Activated gamma-delta T cell treated with Interleukin-2 at 50 U/mL for 16 hours (primary cell): Measurements from ENCODE around the gene RNASEL.

ENCODE experiments used
- DNase-seq: peaks from one replicate; pipeline ENCODE4 v3.0.0-alpha.2; 2020

RNASEL gene

DNA sequence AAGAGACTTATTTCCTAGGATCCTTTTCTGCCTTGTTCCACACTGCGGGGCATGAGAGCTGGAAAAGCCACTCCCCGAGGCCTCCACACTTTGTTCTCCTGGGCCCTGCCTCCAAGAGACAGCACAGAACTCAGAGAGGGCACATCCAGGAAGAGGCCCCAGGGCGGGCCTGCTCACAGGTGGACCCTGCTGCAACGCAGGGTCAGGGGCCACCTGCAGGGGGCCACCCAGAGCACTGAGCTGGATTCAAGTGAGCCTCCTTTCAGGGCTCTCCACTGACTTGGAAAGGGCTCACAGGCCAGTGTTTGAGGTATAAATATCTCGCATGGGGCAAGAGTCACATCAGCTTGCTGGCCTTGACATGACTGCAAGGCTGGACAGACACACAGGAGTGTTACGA is 10.3 kb upstream of the RNASEL start:
- no peak for DNase-seq

DNA sequence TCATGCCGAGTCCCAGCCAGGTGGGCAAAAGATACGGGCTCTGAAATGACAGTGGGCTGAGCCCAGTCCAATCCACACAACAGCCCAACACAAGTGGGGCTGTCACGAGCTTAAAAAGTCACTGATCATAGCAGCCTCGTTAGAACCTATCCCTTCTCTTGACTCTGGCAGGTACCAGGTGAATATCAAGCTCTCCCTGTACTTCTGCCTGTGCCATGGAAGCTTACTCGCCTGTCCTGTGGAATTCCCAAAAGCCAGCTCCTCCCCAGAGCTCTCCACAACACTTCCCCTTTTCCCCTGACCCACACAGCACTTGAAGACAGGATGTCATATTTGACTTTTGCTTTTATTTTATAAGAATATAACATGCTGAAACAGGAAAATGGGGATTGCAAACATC is 9.2 kb upstream of the RNASEL start:
- DNase-seq: no peak

DNA sequence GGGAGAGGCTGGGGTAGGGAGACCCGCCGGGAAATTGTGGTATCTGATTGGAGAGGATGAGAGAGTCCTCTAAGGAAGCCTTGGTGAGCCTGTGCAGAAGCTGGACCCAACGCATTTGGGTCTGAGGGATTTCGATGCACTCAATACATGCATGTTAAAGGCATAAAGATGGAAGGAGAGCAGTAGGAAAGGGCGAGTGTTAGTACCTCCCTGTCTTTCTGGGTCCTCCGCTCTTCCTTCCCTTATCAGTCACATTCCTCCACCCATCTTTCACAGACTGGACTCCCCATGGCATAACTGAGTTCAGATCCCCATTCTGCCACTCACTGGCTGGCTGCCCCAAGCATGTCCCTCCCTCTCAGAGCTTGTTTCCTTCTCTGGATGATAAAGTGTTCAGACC is 7.9 kb upstream of the RNASEL start:
- DNase-seq: no peak

DNA sequence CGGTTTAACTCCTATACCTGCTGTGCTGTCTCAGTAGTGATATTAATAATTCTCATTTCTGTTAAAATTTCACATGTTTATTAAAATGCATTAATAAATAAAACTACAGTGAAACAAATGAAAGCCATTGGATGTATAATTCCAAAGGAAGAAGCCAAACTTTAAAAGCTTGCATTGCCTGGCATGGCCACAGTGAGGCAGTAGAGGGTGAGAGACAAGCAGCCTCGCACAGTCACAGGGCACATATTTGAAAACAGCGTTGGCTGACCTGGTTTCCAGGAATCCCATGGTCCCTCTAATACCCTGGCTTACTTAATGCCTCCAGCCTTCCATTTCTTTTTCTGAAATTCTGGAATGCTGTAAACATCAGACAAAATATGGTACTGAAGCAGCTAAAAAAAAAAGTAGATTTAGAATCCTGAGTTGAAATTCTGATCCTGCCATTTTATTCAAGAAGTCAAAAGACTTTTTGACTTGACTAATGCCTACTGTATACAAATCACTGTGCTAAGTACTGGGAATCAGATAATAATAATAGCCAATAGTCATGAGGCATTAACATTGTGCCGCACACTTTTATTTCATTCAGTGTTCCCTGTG is 6.7 kb upstream of the RNASEL start:
- peak; percentile 51 for DNase-seq

DNA sequence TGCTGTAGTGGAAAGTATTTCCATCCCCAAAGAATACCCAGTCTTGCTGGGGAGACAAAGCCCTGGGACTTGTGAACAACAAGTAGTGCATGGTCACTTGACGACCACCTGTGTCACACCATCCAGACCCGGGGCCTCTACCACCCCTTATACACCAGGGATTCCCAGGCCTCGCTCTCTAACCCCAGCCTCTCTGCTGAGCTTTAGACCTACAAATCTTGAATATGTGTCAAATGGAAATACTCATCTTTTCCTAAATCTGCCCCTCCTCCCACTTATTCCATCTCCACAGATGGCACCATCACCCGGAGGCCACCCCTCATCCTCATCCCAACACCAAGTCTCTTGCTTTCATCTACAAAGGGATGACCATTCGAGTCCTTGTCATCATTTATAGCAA is 875 bp upstream of the RNASEL start:
- no peak for DNase-seq

DNA sequence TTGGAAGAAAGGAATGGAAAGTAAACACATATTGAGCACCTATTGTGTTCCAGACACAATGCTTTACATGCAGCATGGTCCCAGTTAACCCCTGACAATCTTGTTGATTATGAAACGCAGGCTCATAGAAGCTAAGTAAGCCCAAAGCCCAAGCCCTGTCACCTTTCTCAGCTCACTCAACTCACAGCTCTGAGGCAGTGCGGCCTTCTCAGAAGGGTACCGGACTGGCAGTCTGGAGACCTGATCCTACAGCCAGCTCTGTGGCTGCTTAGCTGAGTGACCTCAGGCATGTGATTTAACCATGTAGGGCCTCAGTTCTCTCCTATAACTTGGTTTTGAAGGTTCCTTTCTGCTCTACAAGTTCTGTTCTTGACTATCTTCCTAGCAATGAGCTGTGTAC is 464 bp upstream of the RNASEL start:
- DNase-seq: no peak

DNA sequence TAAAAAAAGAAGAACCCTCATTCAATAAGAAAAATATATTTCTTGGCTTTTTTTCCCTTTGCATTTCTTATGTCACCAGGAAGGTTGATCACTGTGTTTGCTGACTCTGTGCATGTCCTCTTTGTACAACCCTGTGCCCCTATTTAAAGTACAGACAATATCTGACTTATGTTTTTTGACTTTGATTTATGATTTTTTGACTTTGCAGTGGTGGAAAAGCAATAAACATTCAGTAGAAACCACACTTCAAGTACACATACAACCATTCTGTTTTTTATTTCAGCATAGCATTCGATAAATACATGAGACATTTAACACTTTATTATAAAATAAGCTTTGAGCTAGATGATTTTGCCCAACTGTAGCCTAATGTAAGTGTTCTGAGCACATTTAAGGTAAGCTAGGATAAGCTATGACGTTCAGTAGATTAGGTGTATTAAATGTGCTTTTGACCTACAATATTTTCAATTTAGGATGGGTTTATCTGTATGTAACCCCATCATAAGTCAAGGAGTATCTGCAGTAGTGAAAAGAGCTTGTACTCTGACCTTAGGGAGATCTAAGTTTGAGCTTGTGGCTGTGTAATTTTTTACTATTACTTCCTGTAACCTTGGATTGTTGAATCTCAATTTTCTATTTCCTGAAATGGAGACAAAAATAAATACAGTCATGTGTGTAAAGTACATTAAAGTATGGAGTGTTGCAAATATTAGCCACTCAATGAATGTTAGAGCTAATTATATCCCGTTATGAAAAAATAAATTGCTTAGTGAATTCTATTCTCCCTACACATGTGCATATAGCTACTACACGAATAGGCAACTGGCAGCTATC is 1.2 kb downstream of the RNASEL start:
- no peak for DNase-seq

DNA sequence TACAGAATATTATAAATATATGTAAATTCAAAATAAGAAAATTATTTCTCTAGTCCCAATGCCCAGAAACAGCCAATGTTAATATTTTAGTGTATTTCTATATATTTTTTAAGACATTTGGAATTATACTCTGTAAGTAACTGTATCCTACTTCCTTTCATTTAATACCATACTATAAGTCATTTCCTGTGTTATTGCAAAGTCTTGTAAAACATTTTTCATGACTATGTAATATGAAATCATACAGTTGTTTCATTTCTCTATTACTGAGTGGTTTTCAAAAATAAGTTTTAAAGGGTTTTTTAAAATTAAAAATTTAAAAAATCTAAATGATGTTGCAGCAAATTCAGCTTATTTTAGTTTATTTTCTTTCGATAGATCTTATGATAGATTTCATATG is 2.0 kb downstream of the RNASEL start:
- no peak for DNase-seq

DNA sequence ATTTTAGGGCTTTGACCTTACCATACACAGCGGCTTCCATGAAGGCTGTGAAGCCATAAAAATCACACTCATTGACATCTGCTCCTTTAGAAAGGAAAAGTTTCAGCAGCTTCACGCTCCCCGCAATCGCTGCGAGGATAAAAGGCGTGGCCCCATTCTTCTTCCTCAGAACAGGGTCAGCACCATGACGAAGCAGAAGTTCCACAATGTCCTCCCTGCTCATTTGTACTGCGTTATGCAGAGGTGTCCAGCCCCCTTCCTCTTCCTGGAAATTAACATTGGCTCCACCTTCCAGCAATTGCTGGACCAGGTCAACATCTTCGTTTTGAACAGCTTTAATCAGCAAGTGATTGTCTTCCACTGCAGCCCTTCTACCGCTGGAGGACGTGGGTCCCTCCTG is 2.7 kb downstream of the RNASEL start:
- DNase-seq: no peak

DNA sequence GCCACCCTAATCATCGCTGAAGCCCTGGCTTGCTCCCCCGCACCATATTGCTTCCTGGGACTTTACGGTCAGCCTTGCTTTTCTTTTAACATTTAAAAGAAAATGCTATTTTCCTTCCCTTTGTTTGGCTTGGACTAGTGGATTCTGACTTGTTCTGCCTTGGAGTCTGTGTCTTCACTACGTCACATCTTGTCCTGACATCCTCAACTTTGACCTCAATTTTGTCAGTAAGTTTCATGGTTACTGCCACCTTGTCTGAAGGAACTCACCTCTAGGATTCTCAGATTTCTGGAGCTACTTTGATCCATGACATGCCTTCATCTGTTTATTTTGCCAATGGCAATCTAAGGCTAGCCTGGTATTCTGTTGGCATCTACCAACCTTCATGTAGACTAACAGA is 4.3 kb downstream of the RNASEL start:
- DNase-seq: no peak

DNA sequence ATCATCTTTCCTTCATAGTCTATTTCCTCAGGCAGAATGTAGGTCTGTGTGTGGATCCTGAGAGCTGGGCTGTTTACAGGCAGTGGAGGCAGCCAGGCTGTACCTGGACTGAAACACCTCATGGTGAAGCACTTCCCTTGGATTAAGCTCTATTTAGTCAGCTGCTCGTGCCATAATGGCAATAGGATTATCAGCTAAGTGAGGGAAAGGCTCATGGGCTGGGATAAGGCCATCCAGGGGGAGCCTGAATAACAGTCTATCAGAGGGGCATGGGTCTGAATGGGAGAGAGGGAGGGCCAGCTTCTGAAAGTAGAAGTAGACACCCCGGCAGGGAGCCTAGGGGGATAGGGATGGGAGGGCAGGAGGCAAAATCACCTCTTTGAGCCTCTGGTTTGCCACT is 8.3 kb downstream of the RNASEL start:
- DNase-seq: no peak

DNA sequence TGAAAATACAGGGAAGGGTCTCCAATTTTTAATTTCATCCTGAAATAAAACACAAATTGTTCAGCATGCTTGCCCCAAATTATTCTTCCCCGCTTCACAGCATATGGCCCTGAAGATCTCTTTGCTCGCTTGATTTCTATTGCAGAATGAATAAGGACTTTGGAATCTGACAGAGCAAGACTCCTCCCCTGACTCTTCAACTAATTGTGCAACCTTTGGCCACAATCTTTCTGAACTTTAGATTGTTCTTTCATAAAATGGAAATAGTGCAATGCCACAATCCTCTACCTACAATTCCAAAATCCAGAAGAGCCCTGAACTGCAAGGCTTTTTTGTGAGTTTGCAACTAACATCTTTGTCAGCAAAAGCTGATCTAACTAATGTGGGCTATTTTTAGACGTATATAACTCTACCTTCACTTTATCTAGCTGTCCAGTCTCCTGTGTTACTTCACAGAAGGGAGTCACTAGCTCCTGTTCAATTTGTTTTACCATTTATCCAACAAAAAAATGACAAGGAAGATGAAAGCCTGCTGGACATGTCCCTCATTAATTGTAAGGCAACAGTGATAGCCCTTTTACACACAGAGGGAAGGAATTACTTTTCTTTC is 13.4 kb downstream of the RNASEL start:
- DNase-seq: no peak

DNA sequence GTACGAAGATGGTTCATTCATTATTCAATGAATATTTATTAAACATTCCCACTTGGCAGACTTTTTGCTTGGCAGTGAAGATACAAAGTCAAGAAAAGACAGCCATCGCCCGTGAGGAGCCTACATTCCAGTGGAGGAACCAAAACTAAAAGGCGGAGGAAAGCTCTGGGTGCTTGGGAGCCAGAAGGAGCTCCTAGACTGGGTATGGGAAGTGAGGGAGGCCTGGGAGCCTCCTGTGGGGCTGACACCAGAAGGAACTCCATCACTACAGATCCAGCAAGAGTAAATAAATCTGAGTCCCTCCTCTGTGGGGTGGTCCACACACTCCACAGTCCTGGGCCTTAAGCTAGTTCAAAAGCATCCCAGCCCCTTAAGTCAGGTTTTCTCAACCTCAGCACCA is 14.9 kb downstream of the RNASEL start:
- DNase-seq: no peak

DNA sequence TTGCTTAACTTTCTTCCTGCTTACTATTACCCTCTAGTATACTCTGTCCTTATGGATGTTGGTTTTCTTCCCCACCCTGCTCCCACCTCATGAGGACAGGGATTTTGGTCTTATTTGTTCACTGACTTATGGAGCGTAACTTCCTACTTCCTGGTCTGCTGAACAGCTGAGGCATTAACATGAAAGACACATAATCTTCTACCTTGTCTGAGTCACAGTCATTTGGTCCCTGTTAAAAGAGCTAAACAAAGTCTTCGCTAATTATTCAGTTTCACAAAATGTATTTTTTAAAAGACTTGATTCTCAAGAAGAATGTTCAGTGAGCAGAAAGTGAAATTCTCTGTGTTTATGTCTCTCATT is 18.5 kb downstream of the RNASEL start:
- no peak for DNase-seq

DNA sequence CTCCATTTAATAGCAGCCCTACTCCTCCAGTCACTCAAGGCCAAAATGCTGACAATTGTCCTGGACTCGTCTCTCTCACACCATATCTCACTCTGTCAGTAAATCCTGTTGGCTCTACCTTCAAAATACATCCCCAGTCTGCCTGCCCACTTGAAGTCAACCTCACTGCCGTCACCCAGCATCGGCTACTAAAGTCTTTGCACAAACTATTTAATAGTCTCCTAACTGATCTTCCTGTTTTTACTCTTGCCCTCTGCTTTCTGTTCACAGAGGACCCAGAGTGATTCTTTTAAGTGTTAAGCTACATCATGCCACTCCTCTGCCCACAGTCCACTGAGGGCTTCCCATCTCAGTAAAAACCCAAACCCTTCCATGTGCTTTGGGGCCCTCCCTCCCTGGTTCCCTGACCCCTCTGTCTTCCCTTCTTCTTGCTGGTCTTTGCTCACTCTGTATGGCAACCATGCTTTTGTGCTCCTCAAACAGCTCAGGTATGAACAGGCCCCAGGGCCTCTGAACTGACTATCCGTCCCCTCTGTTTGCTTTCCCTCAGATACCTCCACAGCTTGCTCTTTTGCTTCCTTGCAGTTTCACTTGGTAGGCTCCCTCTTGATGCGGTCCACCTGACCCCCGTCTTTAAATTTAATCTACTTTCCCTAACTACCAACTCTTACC is 19.0 kb downstream of the RNASEL start:
- no peak for DNase-seq

DNA sequence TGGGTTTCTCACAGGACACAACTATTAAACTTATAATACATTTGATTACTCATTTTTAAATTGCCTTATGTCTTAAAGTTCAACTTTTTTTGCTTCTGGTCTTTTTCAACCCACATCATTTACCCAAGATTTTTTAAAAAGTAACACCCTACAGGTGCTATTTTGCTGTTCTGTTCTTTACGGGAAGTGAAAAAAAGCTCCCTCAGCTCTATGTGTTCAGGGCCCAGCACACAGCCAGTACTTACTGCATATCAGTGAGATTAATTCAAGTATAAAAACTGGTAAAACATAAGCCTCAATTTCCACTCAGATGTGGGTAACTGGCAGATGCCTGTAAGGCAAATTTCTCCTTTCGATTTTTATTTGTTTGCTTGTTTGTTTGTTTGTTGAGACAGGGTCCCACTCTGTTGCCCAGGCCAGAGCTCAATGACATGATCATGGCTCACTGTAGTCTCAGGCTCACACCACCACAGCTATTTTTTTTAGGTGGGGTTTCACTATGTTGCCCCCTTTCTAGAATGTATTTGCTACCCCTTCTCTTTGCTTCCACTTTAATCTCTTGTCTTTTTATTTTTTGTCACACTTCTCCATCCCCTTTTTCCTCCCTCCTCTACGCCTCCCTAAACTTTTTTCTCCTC is 20.3 kb downstream of the RNASEL start:
- no peak for DNase-seq

DNA sequence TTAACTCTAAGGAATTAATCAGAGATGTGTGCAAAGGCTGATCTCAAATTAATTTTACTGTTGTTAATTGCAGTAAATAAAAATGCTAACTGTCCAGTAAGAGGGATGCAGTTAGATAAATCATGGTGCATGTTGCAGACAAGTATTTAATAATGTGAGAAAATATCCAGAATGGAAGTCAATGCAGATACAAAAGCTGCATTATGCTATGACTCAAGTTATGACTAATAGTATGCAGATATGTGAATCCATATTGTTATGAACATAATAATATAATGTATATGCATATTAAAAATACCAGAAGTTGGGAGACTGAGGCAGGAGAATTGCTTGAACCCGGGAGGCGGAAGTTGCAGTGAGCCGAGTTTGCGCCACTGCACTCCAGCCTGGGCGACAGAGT is 21.4 kb downstream of the RNASEL start:
- DNase-seq: no peak

DNA sequence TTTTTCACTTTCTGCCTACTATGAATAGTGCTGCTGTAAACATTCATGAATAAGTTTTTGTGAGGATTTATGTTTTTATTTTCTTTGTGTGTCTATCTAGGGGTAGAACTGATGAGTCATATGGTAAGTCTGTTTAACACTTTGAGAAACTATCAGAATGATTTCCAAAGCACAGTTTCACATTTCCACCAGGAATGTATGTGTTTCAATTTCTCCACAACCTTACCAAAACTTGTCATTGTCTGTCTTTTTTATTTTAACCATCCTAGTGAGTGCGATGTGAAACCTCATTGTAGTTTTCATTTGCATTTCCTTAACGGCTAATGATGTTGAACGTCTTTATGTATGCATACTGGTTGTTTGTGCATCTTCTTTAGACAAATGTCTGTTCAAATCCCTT is 23.5 kb downstream of the RNASEL start:
- DNase-seq: no peak

DNA sequence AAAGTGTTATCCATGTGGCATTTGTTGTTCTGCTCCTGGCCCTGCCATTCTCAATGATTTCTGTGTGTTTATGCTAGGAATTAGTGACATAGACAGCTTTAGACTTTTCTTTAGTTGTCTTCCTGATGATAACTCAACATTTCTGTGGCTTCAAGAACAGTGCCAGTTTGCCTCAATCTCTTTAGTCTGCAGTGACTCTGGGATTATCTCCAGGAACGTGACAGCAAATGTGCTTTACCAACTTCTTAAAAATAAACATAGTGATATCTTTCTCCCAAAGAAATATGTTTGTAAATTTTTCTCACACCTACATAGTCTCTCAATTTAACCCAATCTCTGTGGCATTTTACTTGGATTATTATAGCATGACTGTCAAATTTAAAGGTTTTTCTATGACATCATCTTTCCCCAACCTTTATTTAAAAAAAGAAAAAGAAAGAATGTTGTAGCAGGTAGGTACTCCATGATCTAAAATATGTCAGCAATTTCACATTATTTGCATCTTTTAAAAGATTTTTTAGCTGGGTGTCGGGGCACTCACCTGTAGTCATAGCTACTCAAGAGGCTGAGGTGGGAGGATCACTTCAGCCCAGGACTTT is 24.6 kb downstream of the RNASEL start:
- DNase-seq: no peak

DNA sequence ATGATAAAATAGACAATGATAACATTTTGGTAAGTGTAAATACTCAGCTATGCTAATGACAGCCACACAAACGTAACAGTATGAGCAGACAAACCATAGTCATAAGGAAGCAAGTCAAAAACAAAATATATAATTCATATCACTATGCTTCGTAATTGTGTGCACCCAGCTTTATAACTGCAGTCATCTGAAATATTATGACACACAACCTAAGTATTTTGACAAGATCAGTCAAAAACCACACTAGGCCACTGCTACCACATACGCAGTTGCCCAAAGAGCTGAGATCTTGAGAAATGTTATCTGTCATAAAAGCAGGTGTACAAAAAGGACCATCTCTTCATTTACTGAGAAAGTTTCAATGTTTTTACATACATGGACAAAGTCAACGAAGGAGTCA is 26.0 kb downstream of the RNASEL start:
- no peak for DNase-seq

DNA sequence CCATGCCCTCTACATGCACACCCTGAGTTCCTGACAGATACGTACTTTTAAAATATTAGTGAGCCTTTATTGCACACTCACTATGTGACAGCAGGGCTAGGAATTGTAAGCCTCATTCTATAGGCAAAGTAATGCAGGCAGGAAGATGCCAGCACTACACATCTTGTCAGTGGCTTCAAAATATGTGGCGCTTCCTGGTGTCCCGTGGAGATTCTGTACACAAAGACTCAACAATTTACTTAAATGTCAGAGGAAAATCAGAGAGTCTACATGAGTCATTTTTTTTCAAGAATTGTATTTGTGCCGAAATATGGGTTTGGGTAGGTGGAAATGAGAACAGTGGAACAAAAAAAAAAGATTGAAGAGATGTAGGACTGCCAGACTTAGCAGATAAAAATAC is 27.6 kb downstream of the RNASEL start:
- DNase-seq: no peak

DNA sequence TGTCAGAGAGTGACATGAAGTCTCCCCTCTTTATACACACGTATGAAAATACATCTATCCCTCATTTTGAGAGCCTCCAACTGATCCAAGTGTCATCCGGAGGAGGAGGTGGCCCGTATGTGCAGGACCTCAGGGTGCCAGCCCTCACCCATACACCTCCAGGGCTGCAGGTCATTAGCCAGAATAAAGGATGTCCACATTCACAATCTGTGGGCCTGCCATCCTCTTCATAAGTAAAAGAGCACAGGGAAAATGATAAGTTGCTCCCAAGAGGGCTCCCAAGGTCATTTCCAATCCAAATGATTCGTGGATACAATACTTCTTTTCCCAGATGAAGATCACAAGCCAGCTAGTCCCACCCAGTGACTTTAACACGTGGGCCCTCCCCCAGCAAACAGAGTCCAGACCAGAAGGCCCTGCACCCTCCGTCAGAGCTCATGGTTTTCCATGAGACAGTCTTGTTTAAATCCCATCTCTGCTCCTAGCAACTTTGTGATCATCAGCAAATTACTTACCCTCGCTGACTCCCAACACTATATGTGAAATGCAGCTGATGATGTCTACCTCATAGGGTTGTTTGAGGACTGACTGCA is 28.6 kb downstream of the RNASEL start:
- DNase-seq: no peak

DNA sequence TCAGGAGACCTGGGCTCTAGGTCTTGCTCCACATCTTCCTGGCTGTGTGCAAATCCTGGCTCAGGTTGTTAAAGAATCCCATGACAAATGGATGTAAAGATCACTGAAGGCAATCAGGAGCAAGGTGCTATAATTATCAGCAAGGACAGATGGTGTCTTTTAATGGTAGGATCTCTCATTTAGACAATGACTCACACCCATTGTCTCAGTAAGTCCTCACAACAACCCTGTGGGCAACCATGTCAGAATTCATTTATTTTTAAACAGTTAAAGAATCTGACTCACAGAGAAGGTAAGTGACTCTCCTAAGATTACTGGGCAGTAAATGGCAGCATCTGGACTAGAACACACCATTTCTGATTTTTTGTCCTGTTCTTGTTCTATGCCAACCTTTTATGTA is 32.8 kb downstream of the RNASEL start:
- no peak for DNase-seq
